GM23338 (cell line): ENCODE measurements around the gene SNRPF.

Experiments used
- CREB1 ChIP-seq: fragments of 250-450 bp; sonication (Bioruptor Pico); IDR thresholded peaks from 2 replicates; pipeline ENCODE4 v1.5.0; 2020; ENCODE audit warnings: low read depth, mild to moderate bottlenecking, moderate library complexity
- CTCF ChIP-seq, 2 experiments: fragments of 200-600 bp in 1 of 2; sonication (generic) in 1 of 2; conservative IDR thresholded peaks; 2 replicates each; pipeline versions ENCODE4 v1.5.1 to v1.6.1; 2016 to 2017; ENCODE audit warnings: antibody characterized with exemption in 2 of 2, low read depth in 2 of 2, mild to moderate bottlenecking in 2 of 2, moderate library complexity in 1 of 2
- EZH2 ChIP-seq: fragments of 200-600 bp; sonication (generic); IDR thresholded peaks from one replicate; pipeline ENCODE4 v1.8.0; 2017; ENCODE audit warnings: antibody characterized with exemption, mild to moderate bottlenecking, low read depth; ENCODE audit not compliant: unreplicated experiment
- EZH2phosphoT487 ChIP-seq: fragments of 200-600 bp; sonication (generic); IDR thresholded peaks from one replicate; pipeline ENCODE4 v1.8.1; 2018; ENCODE audit warnings: antibody characterized with exemption; ENCODE audit not compliant: unreplicated experiment
- JUNB ChIP-seq: IDR thresholded peaks from one replicate; pipeline ENCODE4 v1.6.1; 2016; ENCODE audit warnings: antibody characterized with exemption; ENCODE audit not compliant: unreplicated experiment
- NANOG ChIP-seq: IDR thresholded peaks from 2 replicates; pipeline ENCODE4 v1.6.1; 2016; ENCODE audit warnings: antibody characterized with exemption, borderline replicate concordance
- POLR2AphosphoS5 ChIP-seq: IDR thresholded peaks from 2 replicates; pipeline ENCODE4 v1.6.1; 2016; ENCODE audit warnings: antibody characterized with exemption, low read depth
- STAT1 ChIP-seq: IDR thresholded peaks from one replicate; pipeline ENCODE4 v1.6.1; 2016; ENCODE audit warnings: antibody characterized with exemption; ENCODE audit not compliant: unreplicated experiment
- ZNF114 ChIP-seq: fragments of 250-450 bp; sonication (Bioruptor Pico); IDR thresholded peaks from 2 replicates; pipeline ENCODE4 v1.5.0; 2020; ENCODE audit warnings: mild to moderate bottlenecking, moderate library complexity
- ZNF331 ChIP-seq: fragments of 250-450 bp; sonication (Bioruptor Pico); IDR thresholded peaks from 2 replicates; pipeline ENCODE4 v1.5.0; 2020; ENCODE audit warnings: low read depth, mild to moderate bottlenecking, moderate library complexity
- TF ChIP-seq, protein P1 (sequence below): IDR thresholded peaks from one replicate; pipeline ENCODE4 v1.6.1; 2018; ENCODE audit warnings: antibody characterized with exemption; ENCODE audit not compliant: unreplicated experiment
- TF ChIP-seq, protein P2 (sequence below): IDR thresholded peaks from 2 replicates; pipeline ENCODE4 v1.6.1; 2016; ENCODE audit warnings: antibody characterized with exemption
- TF ChIP-seq, protein P3 (sequence below): fragments of 250-450 bp; sonication (Bioruptor Pico); IDR thresholded peaks from 2 replicates; pipeline ENCODE4 v1.5.0; 2020; ENCODE audit warnings: mild to moderate bottlenecking, moderate library complexity

GRCh38 chr12:95810411-95810810, 48.3 kb upstream of the SNRPF start:
- TF ChIP-seq POLR2AphosphoS5 = no peak
- TF ChIP-seq EZH2 = no peak
- TF ChIP-seq JUNB = no peak
- no peak for TF ChIP-seq CTCF (conservative IDR thresholded peaks at IDR 0.05; ENCODE audit: low read depth in 2 of 2)
- TF ChIP-seq, protein P1, sequence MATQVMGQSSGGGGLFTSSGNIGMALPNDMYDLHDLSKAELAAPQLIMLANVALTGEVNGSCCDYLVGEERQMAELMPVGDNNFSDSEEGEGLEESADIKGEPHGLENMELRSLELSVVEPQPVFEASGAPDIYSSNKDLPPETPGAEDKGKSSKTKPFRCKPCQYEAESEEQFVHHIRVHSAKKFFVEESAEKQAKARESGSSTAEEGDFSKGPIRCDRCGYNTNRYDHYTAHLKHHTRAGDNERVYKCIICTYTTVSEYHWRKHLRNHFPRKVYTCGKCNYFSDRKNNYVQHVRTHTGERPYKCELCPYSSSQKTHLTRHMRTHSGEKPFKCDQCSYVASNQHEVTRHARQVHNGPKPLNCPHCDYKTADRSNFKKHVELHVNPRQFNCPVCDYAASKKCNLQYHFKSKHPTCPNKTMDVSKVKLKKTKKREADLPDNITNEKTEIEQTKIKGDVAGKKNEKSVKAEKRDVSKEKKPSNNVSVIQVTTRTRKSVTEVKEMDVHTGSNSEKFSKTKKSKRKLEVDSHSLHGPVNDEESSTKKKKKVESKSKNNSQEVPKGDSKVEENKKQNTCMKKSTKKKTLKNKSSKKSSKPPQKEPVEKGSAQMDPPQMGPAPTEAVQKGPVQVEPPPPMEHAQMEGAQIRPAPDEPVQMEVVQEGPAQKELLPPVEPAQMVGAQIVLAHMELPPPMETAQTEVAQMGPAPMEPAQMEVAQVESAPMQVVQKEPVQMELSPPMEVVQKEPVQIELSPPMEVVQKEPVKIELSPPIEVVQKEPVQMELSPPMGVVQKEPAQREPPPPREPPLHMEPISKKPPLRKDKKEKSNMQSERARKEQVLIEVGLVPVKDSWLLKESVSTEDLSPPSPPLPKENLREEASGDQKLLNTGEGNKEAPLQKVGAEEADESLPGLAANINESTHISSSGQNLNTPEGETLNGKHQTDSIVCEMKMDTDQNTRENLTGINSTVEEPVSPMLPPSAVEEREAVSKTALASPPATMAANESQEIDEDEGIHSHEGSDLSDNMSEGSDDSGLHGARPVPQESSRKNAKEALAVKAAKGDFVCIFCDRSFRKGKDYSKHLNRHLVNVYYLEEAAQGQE = no peak
- TF ChIP-seq, protein P2, sequence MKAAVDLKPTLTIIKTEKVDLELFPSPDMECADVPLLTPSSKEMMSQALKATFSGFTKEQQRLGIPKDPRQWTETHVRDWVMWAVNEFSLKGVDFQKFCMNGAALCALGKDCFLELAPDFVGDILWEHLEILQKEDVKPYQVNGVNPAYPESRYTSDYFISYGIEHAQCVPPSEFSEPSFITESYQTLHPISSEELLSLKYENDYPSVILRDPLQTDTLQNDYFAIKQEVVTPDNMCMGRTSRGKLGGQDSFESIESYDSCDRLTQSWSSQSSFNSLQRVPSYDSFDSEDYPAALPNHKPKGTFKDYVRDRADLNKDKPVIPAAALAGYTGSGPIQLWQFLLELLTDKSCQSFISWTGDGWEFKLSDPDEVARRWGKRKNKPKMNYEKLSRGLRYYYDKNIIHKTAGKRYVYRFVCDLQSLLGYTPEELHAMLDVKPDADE = no peak
- no peak for TF ChIP-seq ZNF331 (CRISPR knock-in tag)
- no peak for TF ChIP-seq EZH2phosphoT487
- TF ChIP-seq CREB1 = no peak
- no peak for TF ChIP-seq STAT1
- TF ChIP-seq ZNF114 (CRISPR knock-in tag) = no peak
- no peak for TF ChIP-seq NANOG
- TF ChIP-seq, protein P3, sequence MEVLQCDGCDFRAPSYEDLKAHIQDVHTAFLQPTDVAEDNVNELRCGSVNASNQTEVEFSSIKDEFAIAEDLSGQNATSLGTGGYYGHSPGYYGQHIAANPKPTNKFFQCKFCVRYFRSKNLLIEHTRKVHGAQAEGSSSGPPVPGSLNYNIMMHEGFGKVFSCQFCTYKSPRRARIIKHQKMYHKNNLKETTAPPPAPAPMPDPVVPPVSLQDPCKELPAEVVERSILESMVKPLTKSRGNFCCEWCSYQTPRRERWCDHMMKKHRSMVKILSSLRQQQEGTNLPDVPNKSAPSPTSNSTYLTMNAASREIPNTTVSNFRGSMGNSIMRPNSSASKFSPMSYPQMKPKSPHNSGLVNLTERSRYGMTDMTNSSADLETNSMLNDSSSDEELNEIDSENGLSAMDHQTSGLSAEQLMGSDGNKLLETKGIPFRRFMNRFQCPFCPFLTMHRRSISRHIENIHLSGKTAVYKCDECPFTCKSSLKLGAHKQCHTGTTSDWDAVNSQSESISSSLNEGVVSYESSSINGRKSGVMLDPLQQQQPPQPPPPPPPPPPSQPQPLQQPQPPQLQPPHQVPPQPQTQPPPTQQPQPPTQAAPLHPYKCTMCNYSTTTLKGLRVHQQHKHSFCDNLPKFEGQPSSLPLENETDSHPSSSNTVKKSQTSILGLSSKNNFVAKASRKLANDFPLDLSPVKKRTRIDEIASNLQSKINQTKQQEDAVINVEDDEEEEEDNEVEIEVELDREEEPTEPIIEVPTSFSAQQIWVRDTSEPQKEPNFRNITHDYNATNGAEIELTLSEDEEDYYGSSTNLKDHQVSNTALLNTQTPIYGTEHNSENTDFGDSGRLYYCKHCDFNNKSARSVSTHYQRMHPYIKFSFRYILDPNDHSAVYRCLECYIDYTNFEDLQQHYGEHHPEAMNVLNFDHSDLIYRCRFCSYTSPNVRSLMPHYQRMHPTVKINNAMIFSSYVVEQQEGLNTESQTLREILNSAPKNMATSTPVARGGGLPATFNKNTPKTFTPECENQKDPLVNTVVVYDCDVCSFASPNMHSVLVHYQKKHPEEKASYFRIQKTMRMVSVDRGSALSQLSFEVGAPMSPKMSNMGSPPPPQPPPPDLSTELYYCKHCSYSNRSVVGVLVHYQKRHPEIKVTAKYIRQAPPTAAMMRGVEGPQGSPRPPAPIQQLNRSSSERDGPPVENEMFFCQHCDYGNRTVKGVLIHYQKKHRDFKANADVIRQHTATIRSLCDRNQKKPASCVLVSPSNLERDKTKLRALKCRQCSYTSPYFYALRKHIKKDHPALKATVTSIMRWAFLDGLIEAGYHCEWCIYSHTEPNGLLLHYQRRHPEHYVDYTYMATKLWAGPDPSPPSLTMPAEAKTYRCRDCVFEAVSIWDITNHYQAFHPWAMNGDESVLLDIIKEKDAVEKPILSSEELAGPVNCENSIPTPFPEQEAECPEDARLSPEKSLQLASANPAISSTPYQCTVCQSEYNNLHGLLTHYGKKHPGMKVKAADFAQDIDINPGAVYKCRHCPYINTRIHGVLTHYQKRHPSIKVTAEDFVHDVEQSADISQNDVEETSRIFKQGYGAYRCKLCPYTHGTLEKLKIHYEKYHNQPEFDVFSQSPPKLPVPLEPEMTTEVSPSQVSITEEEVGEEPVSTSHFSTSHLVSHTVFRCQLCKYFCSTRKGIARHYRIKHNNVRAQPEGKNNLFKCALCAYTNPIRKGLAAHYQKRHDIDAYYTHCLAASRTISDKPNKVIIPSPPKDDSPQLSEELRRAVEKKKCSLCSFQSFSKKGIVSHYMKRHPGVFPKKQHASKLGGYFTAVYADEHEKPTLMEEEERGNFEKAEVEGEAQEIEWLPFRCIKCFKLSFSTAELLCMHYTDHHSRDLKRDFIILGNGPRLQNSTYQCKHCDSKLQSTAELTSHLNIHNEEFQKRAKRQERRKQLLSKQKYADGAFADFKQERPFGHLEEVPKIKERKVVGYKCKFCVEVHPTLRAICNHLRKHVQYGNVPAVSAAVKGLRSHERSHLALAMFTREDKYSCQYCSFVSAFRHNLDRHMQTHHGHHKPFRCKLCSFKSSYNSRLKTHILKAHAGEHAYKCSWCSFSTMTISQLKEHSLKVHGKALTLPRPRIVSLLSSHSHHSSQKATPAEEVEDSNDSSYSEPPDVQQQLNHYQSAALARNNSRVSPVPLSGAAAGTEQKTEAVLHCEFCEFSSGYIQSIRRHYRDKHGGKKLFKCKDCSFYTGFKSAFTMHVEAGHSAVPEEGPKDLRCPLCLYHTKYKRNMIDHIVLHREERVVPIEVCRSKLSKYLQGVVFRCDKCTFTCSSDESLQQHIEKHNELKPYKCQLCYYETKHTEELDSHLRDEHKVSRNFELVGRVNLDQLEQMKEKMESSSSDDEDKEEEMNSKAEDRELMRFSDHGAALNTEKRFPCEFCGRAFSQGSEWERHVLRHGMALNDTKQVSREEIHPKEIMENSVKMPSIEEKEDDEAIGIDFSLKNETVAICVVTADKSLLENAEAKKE (CRISPR knock-in tag) = no peak
